Stimulated activated memory B cell treated with anti-CD40 and anti-IgM and Interleukin-4, amounts not matched to agents 10 μg/mL and 1 μg/mL and 100 μg/mL, for 72 hours (primary cell): ENCODE measurements around the gene NEK2.

ENCODE experiments used
- ATAC-seq: fragments of 150-1000 bp; cut with Tn5 transposase; 2 replicates; pipeline ENCODE4 v1.10.0; 2021
- H3K27ac Mint-ChIP-seq: one replicate; pipeline ENCODE4 v1.8.0; 2022; ENCODE audit warnings: mild to moderate bottlenecking, mixed read lengths
- H3K27me3 Mint-ChIP-seq: one replicate; pipeline ENCODE4 v1.8.0; 2022; ENCODE audit warnings: mixed read lengths
- H3K36me3 Mint-ChIP-seq: one replicate; pipeline ENCODE4 v1.8.0; 2022; ENCODE audit warnings: mixed read lengths
- H3K4me1 Mint-ChIP-seq: one replicate; pipeline ENCODE4 v1.8.0; 2022; ENCODE audit warnings: mixed read lengths
- H3K4me3 Mint-ChIP-seq: one replicate; pipeline ENCODE4 v1.8.0; 2022; ENCODE audit warnings: mild to moderate bottlenecking, moderate library complexity, mixed read lengths
- H3K9me3 Mint-ChIP-seq: one replicate; pipeline ENCODE4 v1.8.0; 2022; ENCODE audit warnings: mixed read lengths

NEK2 gene

GRCh38 chr1:211680752-211681327, 5.4 kb upstream of the NEK2 start:
- Mint-ChIP-seq H3K27ac (peak overlapping the region; percentile 67), H3K36me3 (no peaks in the 10 kb centered on the region), H3K27me3 (no peaks in the 10 kb centered on the region), H3K4me1 (peaks cover 43% of the 10 kb centered on the region), H3K9me3 (no peaks in the 10 kb centered on the region), H3K4me3 (peak overlapping the region; percentile 25)
- peak; percentile 88 for ATAC-seq

GRCh38 chr1:211677659-211678058, 2.2 kb upstream of the NEK2 start:
- H3K9me3 Mint-ChIP-seq, result no peaks in the 10 kb centered on the region
- peak; percentile 69 for ATAC-seq
- peaks cover 46% of the 10 kb centered on the region for H3K4me1 Mint-ChIP-seq
- peak overlapping the region; percentile 36 for H3K27ac Mint-ChIP-seq
- H3K27me3 Mint-ChIP-seq, result no peaks in the 10 kb centered on the region
- no peaks in the 10 kb centered on the region for H3K36me3 Mint-ChIP-seq
- H3K4me3 Mint-ChIP-seq, result no peak overlapping the region

- peaks cover 43% of the 10 kb centered on the region for H3K4me1 Mint-ChIP-seq
- no peak overlapping the region for H3K4me3 Mint-ChIP-seq
- H3K36me3 Mint-ChIP-seq, result no peaks in the 10 kb centered on the region
- no peak overlapping the region for H3K27ac Mint-ChIP-seq
- no peak for ATAC-seq
- no peaks in the 10 kb centered on the region for H3K27me3 Mint-ChIP-seq
- H3K9me3 Mint-ChIP-seq, result no peaks in the 10 kb centered on the region
Observed at GRCh38 chr1:211676761-211677160, 1.3 kb upstream of the NEK2 start.

DNA sequence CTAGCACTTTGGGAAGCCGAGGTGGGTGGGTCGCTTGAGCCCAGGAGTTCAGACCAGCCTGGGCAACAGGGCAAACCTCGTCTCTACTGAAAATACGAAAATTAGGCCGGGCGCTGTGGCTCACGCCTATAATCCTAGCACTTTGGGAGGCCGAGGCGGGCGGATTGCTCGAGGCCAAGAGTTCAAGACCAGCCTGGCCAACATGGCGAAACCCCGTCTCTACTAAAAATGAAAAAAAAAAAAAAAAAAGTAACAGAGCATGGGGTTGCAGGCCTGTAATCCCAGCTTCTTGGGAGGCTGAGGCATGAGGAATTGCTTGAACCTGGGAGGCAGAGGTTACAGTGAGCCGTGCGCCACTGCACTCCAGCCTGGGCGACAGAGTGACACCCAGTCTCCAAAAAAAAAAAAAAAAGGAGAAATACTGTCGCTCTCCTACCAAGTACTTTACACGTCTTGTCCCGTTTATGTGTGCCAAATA, 724 bp upstream of the NEK2 start:
- no peak for ATAC-seq
- Mint-ChIP-seq H3K9me3 (no peaks in the 10 kb centered on the region), H3K36me3 (no peaks in the 10 kb centered on the region), H3K27ac (no peak overlapping the region), H3K4me1 (peaks cover 42% of the 10 kb centered on the region), H3K4me3 (peak overlapping the region; percentile 85), H3K27me3 (no peaks in the 10 kb centered on the region)

- no peaks in the 10 kb centered on the region for H3K4me1 Mint-ChIP-seq
- H3K36me3 Mint-ChIP-seq, result no peaks in the 10 kb centered on the region
- no peaks in the 10 kb centered on the region for H3K27me3 Mint-ChIP-seq
Observed at GRCh38 chr1:211667065-211667617, 8.3 kb downstream of the NEK2 start.

GRCh38 chr1:211660718-211661222, 14.7 kb downstream of the NEK2 start:
- Mint-ChIP-seq H3K27ac (no peak overlapping the region), H3K9me3 (no peaks in the 10 kb centered on the region), H3K4me3 (no peak overlapping the region), H3K4me1 (no peaks in the 10 kb centered on the region), H3K27me3 (peaks cover 5% of the 10 kb centered on the region), H3K36me3 (no peaks in the 10 kb centered on the region)
- no peak for ATAC-seq

More at GRCh38 chr1:211667065-211667617, 8.3 kb downstream of the NEK2 start:
- Mint-ChIP-seq H3K27ac (no peak overlapping the region), H3K9me3 (no peaks in the 10 kb centered on the region), H3K4me3 (no peak overlapping the region)
- ATAC-seq, result no peak

DNA sequence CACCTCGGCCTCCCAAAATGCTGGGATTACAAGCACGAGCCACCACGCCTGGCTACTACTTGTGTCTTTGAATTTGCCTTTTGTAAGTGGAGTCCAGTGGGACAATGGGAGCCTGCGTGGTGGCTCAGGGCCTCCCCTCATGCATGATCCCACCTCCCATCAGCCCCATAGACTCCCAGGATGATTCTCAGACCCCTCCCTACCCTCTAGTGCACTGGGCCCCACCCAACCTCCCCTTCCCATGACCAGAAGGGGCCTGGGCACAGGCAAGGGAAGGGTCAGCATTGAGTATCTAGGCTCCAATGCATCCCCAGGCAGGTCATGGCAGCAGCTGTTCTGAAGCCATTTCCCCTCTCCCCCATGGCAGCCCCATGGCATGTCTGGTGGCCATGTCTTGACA, 18.7 kb downstream of the NEK2 start:
- no peak overlapping the region for H3K27ac Mint-ChIP-seq

GRCh38 chr1:211654838-211655787, 20.3 kb downstream of the NEK2 start:
- Mint-ChIP-seq H3K27me3 (peaks cover 8% of the 10 kb centered on the region), H3K27ac (no peak overlapping the region), H3K4me1 (no peaks in the 10 kb centered on the region), H3K9me3 (no peaks in the 10 kb centered on the region), H3K36me3 (no peaks in the 10 kb centered on the region), H3K4me3 (no peak overlapping the region)
- ATAC-seq, result peak; percentile 89

More for the DNA sequence above, 18.7 kb downstream of the NEK2 start:
- Mint-ChIP-seq H3K36me3 (no peaks in the 10 kb centered on the region), H3K4me1 (no peaks in the 10 kb centered on the region), H3K9me3 (no peaks in the 10 kb centered on the region), H3K4me3 (no peak overlapping the region), H3K27me3 (peaks cover 8% of the 10 kb centered on the region)
- no peak for ATAC-seq

- no peak overlapping the region for H3K27ac Mint-ChIP-seq
- no peaks in the 10 kb centered on the region for H3K36me3 Mint-ChIP-seq
- peaks cover 8% of the 10 kb centered on the region for H3K27me3 Mint-ChIP-seq
- H3K4me1 Mint-ChIP-seq, result no peaks in the 10 kb centered on the region
- no peaks in the 10 kb centered on the region for H3K9me3 Mint-ChIP-seq
- no peak for ATAC-seq
- no peak overlapping the region for H3K4me3 Mint-ChIP-seq
Observed at GRCh38 chr1:211653959-211654496, 21.4 kb downstream of the NEK2 start.

GRCh38 chr1:211653293-211653692, 22.1 kb downstream of the NEK2 start:
- H3K9me3 Mint-ChIP-seq, result no peaks in the 10 kb centered on the region
- H3K27me3 Mint-ChIP-seq, result peaks cover 8% of the 10 kb centered on the region

GRCh38 chr1:211652371-211652770, 23.1 kb downstream of the NEK2 start:
- Mint-ChIP-seq H3K4me1 (no peaks in the 10 kb centered on the region), H3K27me3 (peaks cover 8% of the 10 kb centered on the region), H3K36me3 (no peaks in the 10 kb centered on the region), H3K9me3 (no peaks in the 10 kb centered on the region), H3K27ac (no peak overlapping the region), H3K4me3 (no peak overlapping the region)
- no peak for ATAC-seq

More at GRCh38 chr1:211653293-211653692, 22.1 kb downstream of the NEK2 start:
- Mint-ChIP-seq H3K4me1 (no peaks in the 10 kb centered on the region), H3K36me3 (no peaks in the 10 kb centered on the region), H3K27ac (no peak overlapping the region), H3K4me3 (no peak overlapping the region)
- ATAC-seq, result no peak

- H3K9me3 Mint-ChIP-seq, result no peaks in the 10 kb centered on the region
- no peak overlapping the region for H3K4me3 Mint-ChIP-seq
Observed at GRCh38 chr1:211650904-211651303, 24.5 kb downstream of the NEK2 start.

GRCh38 chr1:211648980-211649934, 26.2 kb downstream of the NEK2 start:
- Mint-ChIP-seq H3K4me3 (no peak overlapping the region), H3K9me3 (no peaks in the 10 kb centered on the region), H3K4me1 (no peaks in the 10 kb centered on the region), H3K36me3 (no peaks in the 10 kb centered on the region), H3K27ac (no peak overlapping the region), H3K27me3 (no peaks in the 10 kb centered on the region)
- no peak for ATAC-seq

More at GRCh38 chr1:211650904-211651303, 24.5 kb downstream of the NEK2 start:
- Mint-ChIP-seq H3K27me3 (peaks cover 5% of the 10 kb centered on the region), H3K4me1 (no peaks in the 10 kb centered on the region), H3K36me3 (no peaks in the 10 kb centered on the region), H3K27ac (no peak overlapping the region)
- no peak for ATAC-seq

GRCh38 chr1:211648336-211648735, 27.1 kb downstream of the NEK2 start:
- Mint-ChIP-seq H3K27me3 (no peaks in the 10 kb centered on the region), H3K9me3 (no peaks in the 10 kb centered on the region), H3K27ac (no peak overlapping the region), H3K4me3 (no peak overlapping the region), H3K4me1 (no peaks in the 10 kb centered on the region), H3K36me3 (no peaks in the 10 kb centered on the region)
- ATAC-seq, result no peak
